Stimulated activated effector memory CD8-positive, alpha-beta T cell treated with anti-CD3 and anti-CD28 coated beads, Interleukin-12 subunit alpha, Interleukin-12 subunit beta, amount 100 ng/mL, for 72 hours (primary cell): Measurements from ENCODE around the gene RPP25L.
A peak's percentile ranks its signal among the peaks of the same experiment; 100 is the strongest.

ENCODE experiments used
- ATAC-seq: fragments of 150-1000 bp; cut with Tn5 transposase; 2 replicates; pipeline ENCODE4 v1.10.0; 2021
- DNase-seq, 2 donors: peaks; one replicate each; pipeline ENCODE4 v3.0.0; 2021 to 2022; ENCODE audit warnings: low spot score in 2 of 2
- H3K27ac Mint-ChIP-seq: one replicate; pipeline ENCODE4 v1.8.0; 2022; ENCODE audit warnings: mild to moderate bottlenecking, mixed read lengths
- H3K36me3 Mint-ChIP-seq: one replicate; pipeline ENCODE4 v1.8.0; 2022; ENCODE audit warnings: mild to moderate bottlenecking, mixed read lengths
- H3K4me1 Mint-ChIP-seq: one replicate; pipeline ENCODE4 v1.8.0; 2022; ENCODE audit warnings: mixed read lengths
- H3K4me3 Mint-ChIP-seq: one replicate; pipeline ENCODE4 v1.8.0; 2022; ENCODE audit warnings: mild to moderate bottlenecking, mixed read lengths
- H3K9me3 Mint-ChIP-seq: one replicate; pipeline ENCODE4 v1.8.0; 2022; ENCODE audit warnings: mixed read lengths

Gene RPP25L

GRCh38 chr9:34611811-34612787 is at the start of gene RPP25L:
Gene RPP25L, minus strand, starts transcription at chr9:34612097. Its CDS starts 801 bp downstream, at chr9:34611296.
- ATAC-seq, result peak; percentile 94
- peak; percentile 82 to 91 for DNase-seq
- H3K36me3 Mint-ChIP-seq, result peaks cover 28% of the 10 kb centered on the region
- H3K4me1 Mint-ChIP-seq, result peaks cover 27% of the 10 kb centered on the region
- no peaks in the 10 kb centered on the region for H3K9me3 Mint-ChIP-seq
- H3K27ac Mint-ChIP-seq, result peak within 1 kb of the TSS; percentile 94
- H3K4me3 Mint-ChIP-seq, result peak within 1 kb of the TSS; percentile 89

DNA sequence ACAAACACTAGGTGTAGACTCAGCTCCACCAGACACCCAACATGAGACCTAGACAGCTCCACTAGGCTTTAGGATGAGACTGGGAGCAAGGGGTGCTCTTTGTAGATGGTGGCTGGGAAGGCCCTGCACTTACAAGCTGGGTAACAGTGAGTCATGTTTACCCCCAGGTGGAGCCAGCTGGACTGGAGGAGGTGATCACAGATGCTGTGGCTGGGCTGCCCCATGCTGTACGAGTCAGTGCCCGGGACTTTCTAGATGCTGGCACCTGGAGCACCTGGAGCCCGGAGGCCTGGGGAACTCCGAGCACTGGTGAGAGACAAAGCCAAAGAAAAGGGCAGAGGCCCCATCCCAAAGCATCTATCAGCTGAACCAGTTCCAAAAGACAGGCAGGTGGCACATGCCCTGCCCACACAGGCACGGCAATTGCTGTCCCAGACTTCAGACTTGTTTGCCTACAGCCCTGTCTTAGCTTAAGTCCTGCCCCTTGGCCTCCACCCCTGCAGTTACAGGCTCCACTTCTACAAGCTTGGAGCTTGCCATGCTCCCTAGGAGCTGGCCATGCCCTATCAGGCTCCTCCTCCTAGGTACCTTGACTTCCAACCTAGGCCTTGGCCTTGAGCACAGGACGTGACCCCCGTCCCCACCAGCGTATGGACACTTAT is 47.8 kb upstream of the RPP25L start:
- DNase-seq (no peak), ATAC-seq (no peak)
- H3K36me3 Mint-ChIP-seq, result peaks cover 8% of the 10 kb centered on the region
- H3K4me3 Mint-ChIP-seq, result no peak overlapping the region
- peaks cover 30% of the 10 kb centered on the region for H3K4me1 Mint-ChIP-seq
- no peak overlapping the region for H3K27ac Mint-ChIP-seq
- no peaks in the 10 kb centered on the region for H3K9me3 Mint-ChIP-seq

DNA sequence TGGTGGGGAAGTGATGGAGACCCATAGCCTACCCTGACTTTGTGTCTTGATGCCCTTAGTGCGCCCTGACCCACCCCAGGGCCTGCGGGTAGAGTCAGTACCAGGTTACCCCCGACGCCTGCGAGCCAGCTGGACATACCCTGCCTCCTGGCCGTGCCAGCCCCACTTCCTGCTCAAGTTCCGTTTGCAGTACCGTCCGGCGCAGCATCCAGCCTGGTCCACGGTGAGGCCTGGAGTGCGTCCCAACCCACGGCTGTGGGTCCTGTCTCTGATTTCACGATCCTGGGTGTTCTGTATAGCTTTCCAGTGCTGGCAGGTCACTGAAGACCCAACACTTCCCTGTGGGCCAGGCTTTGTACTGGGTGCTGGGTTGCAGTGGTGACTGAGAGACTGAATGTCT is 46.6 kb upstream of the RPP25L start:
- Mint-ChIP-seq H3K4me3 (no peak overlapping the region), H3K4me1 (peaks cover 18% of the 10 kb centered on the region), H3K27ac (peak overlapping the region; percentile 40), H3K9me3 (no peaks in the 10 kb centered on the region), H3K36me3 (no peaks in the 10 kb centered on the region)
- ATAC-seq, result no peak
- no peak for DNase-seq

DNA sequence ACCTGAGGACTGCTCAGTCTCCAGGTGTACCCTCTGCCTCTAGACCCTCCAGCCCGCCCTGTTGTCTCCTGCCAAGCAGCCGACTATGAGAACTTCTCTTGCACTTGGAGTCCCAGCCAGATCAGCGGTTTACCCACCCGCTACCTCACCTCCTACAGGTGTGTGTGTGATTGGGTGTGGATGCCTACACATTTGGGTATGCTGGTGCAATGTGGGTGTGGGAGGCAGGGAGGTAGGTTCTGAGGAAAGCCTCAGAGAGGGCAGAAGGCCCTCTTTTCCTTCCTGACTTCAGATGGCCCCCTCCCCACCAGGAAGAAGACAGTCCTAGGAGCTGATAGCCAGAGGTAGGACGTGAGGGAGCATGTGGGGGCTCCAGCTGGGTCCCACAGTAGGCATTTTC is 45.1 kb upstream of the RPP25L start:
- DNase-seq (no peak), ATAC-seq (no peak)
- no peaks in the 10 kb centered on the region for H3K9me3 Mint-ChIP-seq
- no peak overlapping the region for H3K4me3 Mint-ChIP-seq
- no peak overlapping the region for H3K27ac Mint-ChIP-seq
- peaks cover 22% of the 10 kb centered on the region for H3K4me1 Mint-ChIP-seq
- peaks cover 5% of the 10 kb centered on the region for H3K36me3 Mint-ChIP-seq

DNA sequence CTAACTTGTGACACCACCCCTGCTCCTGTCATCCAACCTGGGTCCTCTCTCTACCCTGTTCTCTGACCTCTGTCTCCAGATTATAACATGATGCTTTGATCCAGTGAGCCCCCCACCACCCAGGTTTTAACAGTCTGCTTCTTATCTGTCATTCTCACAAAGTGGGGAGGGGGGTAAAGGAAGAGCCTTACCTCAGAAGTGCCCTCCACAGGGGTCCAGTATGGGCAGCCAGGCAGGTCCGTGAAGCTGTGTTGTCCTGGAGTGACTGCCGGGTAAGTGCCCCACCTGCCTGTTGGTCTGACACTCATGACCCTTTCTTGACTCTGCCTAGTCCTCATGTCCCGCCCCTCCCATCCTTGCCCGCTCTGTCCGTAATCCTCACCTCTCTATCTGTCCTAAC is 43.5 kb upstream of the RPP25L start:
- Mint-ChIP-seq H3K4me3 (no peak overlapping the region), H3K27ac (no peak overlapping the region), H3K36me3 (peaks cover 9% of the 10 kb centered on the region), H3K4me1 (peaks cover 33% of the 10 kb centered on the region), H3K9me3 (no peaks in the 10 kb centered on the region)
- ATAC-seq (no peak), DNase-seq (no peak)

GRCh38 chr9:34654323-34655051 is 42.6 kb upstream of the RPP25L start:
- ATAC-seq (no peak), DNase-seq (no peak)
- Mint-ChIP-seq H3K4me3 (no peak overlapping the region), H3K36me3 (peaks cover 18% of the 10 kb centered on the region), H3K27ac (no peak overlapping the region), H3K9me3 (no peaks in the 10 kb centered on the region), H3K4me1 (peaks cover 34% of the 10 kb centered on the region)

GRCh38 chr9:34653151-34654072 is 41.5 kb upstream of the RPP25L start:
- H3K27ac Mint-ChIP-seq, result peak overlapping the region; percentile 38
- ATAC-seq, result no peak
- no peaks in the 10 kb centered on the region for H3K9me3 Mint-ChIP-seq
- H3K4me3 Mint-ChIP-seq, result no peak overlapping the region
- no peak for DNase-seq
- H3K4me1 Mint-ChIP-seq, result peaks cover 45% of the 10 kb centered on the region
- peaks cover 28% of the 10 kb centered on the region for H3K36me3 Mint-ChIP-seq

DNA sequence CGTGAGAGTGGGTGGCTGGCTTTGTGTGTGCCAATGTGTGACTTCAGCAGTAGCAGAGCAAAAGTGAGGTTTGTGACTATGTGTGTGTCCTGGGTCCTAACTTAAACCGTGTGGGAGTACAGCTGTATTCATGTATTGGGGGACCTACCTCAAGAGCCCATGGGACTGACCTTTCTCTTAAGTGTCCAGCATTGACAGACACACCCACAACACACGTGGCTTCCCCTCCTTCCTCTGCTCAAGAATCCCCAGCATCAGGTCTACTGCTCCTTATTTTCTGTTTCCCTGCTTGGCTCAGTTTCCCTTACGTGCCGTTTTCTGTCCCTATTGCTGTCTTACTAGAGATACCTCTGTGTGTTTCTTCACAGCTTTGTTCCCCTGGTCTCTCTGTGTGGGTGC is 40.7 kb upstream of the RPP25L start:
- Mint-ChIP-seq H3K36me3 (peaks cover 34% of the 10 kb centered on the region), H3K4me3 (peak overlapping the region; percentile 18), H3K27ac (peak overlapping the region; percentile 38), H3K4me1 (peaks cover 53% of the 10 kb centered on the region), H3K9me3 (no peaks in the 10 kb centered on the region)
- no peak for DNase-seq
- ATAC-seq, result no peak

DNA sequence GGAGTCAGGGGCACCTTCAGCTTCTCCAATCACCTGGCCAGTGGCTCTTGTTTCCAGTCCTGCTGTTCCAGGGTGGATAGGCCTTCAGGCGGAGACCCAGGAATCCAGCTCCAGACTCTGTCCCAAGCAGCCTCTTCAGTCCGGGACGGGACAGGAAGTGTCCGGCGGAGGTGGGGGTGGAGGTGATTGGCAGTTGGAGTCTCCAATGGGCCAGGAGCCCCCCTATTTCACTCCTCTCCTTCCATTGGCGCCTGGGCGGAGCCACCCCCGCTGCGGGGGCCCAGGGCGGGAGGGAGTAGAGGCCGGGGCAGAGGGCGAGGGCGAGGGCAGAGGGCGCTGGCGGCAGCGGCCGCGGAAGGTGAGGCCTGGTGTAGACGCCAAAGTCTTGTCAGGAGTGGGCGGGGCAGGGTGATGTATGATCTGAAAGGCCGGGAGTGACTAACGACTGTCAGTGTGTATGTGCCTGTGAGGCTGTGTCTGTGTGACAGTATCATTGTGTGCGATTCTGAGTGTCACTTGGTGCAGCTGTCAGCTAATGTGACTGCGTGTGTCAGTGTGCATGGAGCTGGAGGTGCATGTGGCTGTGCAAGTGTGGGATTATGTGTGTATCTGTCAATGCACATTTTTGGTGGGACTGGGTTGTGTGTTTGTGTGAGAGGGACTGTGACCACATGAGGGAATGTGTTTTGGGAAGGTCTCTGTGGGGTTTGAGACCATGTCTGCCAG is 40.1 kb upstream of the RPP25L start, which contains the start of gene IL11RA:
TSS of gene IL11RA (plus strand) at position 310 of the 726 bp plus-strand sequence. CDS start 3,033 bp downstream, outside the sequence.
- peak within 1 kb of the TSS; percentile 38 for H3K27ac Mint-ChIP-seq
- DNase-seq, result peak in 1 of 2 donors; percentile 55

DNA sequence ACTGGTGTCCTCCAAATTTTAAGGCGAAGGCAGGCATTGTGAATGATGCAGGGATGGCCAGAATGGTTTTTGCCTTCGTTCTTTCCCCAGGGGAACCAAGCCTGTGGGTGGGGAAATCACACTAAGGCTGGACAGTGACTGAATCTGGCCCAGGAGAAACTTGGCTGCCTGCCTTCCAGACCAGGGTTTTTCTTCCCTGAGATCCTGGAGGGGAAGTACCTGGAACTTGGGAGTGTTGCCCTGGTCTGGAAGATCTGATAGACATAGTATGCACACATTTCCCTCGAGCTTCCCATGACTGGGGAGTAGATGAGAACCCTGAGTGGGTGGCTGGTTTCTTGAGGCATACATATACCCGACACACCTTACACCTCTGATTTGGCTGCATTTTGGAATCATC is 39.4 kb upstream of the RPP25L start:
- Mint-ChIP-seq H3K36me3 (peaks cover 39% of the 10 kb centered on the region), H3K27ac (peak overlapping the region; percentile 24), H3K9me3 (no peaks in the 10 kb centered on the region), H3K4me3 (no peak overlapping the region), H3K4me1 (peaks cover 62% of the 10 kb centered on the region)
- ATAC-seq, result no peak
- no peak for DNase-seq

More for the DNA sequence above, 40.1 kb upstream of the RPP25L start, which contains the start of gene IL11RA:
- Mint-ChIP-seq H3K9me3 (no peaks in the 10 kb centered on the region), H3K4me3 (peak within 1 kb of the TSS; percentile 18), H3K36me3 (peaks cover 39% of the 10 kb centered on the region), H3K4me1 (peaks cover 58% of the 10 kb centered on the region)
- peak; percentile 84 for ATAC-seq

DNA sequence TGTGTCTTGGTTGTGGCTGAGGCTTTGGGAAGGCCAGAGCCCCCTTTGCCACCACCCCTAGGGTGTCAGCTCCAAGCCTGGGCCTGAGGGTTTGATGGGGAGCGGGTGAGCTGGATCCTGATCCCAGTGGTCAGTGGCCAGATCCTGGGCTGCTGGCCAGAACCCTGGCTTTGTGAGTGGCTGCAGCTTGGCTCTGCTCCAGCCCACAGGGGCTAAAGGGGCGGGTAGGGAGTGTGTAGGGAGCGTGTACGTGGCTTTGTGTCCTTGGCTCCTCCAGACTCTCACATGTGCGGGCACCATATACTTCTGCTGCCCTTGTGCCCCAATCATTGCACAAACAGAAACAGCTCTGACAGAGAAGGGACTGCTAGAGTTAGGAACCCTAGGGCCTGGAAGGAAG is 38.9 kb upstream of the RPP25L start:
- no peaks in the 10 kb centered on the region for H3K9me3 Mint-ChIP-seq
- no peak for ATAC-seq
- H3K27ac Mint-ChIP-seq, result no peak overlapping the region
- peaks cover 39% of the 10 kb centered on the region for H3K36me3 Mint-ChIP-seq
- H3K4me3 Mint-ChIP-seq, result no peak overlapping the region
- DNase-seq, result no peak
- peaks cover 67% of the 10 kb centered on the region for H3K4me1 Mint-ChIP-seq

DNA sequence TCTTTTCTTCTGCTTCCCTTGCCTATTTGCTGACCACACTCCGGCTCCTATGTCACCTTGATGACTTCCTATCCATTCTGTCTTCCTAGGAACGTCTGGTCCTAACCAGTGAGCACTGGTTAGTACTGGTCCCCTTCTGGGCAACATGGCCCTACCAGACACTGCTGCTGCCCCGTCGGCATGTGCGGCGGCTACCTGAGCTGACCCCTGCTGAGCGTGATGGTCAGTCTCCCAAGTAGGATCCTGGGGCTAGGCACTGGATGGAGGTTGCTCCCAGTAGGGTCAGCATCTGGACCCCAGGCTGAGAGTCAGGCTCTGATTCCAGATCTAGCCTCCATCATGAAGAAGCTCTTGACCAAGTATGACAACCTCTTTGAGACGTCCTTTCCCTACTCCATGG is 36.8 kb upstream of the RPP25L start:
- no peak for ATAC-seq
- DNase-seq, result no peak
- Mint-ChIP-seq H3K4me3 (peak overlapping the region; percentile 89), H3K36me3 (peaks cover 39% of the 10 kb centered on the region), H3K4me1 (peaks cover 59% of the 10 kb centered on the region), H3K27ac (no peak overlapping the region), H3K9me3 (no peaks in the 10 kb centered on the region)

- Mint-ChIP-seq H3K9me3 (no peaks in the 10 kb centered on the region), H3K27ac (peak overlapping the region; percentile 85), H3K4me3 (peak overlapping the region; percentile 89), H3K36me3 (peaks cover 39% of the 10 kb centered on the region), H3K4me1 (peaks cover 51% of the 10 kb centered on the region)
- ATAC-seq (no peak), DNase-seq (no peak)
Measured at GRCh38 chr9:34647651-34648050, 35.8 kb upstream of the RPP25L start.

GRCh38 chr9:34647084-34647403 is 35.1 kb upstream of the RPP25L start:
- ATAC-seq, result no peak
- peaks cover 45% of the 10 kb centered on the region for H3K4me1 Mint-ChIP-seq
- H3K27ac Mint-ChIP-seq, result peak overlapping the region; percentile 85
- H3K36me3 Mint-ChIP-seq, result peaks cover 35% of the 10 kb centered on the region
- H3K9me3 Mint-ChIP-seq, result no peaks in the 10 kb centered on the region
- peak overlapping the region; percentile 89 for H3K4me3 Mint-ChIP-seq
- no peak for DNase-seq
